GM18861 (cell line): ENCODE results near the gene RAX.

Source experiments
- ATAC-seq: cut with Tn5 transposase; IDR thresholded peaks from one replicate; pipeline ENCODE4 v1.9.1; 2021; ENCODE audit not compliant: unreplicated experiment

Gene RAX

DNA sequence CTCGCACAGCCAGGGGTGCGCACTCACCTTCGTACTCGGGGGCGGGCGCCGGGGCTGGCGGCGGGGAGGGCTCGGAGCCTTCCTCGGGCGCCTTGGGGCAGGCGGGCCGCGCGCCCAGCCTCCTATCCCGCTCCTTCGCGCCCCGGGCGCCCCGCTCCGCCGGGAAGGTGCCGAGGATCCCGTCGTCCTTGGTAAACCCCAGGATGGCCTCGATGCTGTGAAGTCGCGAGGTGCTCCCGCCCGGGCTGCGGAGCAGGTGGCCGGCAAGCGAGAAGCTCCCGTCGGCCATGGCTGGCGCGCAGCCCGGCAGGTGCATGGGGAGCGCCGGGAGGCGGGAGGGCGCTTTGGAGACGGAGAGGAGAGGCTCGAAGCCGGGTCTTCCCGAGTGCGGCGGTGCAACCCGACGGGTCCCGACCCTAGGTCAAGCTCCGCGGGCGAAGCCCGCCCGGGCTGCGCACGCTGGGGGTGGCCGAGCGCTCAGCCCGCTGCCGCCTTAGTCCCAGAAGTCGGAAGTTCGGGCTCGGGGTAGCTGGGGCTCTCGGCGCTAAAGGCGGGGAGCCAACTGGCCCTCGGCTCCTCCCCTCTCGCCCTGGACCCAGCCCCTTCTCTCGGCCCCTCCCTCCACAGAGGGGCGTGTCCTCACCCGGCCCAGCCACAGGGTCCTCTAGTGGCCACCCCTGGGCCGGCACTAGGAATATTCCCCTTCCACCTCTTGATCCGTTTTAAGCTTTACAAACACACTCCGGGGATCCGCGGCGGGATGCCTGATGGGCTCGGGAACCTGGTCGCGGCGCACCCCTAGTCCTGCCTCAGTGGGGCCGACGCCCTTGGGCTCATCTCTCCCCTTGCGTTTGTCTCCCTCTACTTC is at the start of gene RAX:
TSS of gene RAX (minus strand) at position 564 of the 868 bp plus-strand sequence. CDS start at position 316, 248 bp downstream.
- ATAC-seq = no peak

DNA sequence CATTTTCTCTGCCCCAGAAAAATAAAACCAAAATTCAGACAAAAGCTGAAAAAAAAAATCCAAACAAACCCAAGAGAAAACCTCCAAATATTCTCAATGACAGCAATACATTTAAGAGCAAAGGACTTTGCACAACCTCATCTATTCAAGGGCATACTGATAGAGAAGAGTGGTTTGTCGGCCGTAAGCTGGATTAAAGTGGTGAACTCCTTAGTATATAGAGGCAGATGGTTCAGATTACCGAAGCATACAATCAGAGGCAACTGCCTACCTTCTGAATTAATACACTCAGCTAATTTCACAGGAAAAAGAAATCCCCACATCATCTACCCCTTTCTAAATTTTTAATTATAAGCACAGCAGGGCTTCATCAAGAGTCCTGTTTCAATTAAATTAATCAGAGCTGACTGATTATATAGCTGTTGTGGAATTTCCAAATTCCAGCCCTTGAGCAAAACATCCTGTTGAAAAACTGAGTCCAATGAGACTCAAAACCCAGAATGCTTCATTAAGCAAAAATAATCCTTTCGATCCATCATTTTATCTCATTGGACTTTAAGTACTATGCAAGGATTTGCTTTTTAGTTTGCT is 45.3 kb upstream of the RAX start, which contains the start of gene CPLX4:
TSS of gene CPLX4 (minus strand) at position 190 of the 591 bp plus-strand sequence. CDS start at position 3, 187 bp downstream.
- ATAC-seq = no peak

DNA sequence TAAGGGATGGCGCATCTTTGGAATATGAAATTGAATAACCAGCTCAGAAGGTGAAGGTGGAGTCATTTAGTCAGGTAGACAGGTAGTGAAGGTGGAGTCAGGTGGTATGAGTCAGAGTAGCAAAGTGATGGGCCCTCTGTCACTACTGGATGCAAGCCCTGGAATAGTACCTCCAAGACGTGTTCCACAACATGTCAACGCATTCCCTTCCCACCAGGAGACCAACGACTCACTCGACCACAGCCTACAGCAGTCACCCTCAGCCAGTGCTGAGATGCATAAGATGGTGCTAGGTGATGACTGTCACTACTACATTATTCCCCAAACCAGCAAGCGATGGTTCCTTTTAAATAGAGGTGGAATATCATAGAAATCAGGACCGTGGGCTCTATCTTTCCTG is 38.4 kb upstream of the RAX start:
- ATAC-seq = no peak

DNA sequence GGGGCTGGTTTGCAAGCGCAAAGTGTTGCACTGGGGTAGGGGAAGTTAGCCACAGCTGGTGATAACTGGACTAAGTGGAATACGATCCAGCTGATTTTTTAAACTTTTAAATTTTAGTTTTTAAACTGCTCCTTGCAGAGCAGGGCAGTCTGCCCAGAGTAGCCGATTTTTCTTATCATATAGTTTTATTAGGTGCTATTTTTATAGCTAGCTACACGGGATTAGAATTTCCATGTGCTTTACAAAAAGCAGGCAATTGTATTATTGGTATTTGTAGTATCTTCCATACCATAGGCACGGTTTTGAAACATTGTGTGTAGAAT is 35.6 kb upstream of the RAX start:
- ATAC-seq = no peak

- no peak for ATAC-seq
Measured at GRCh38 chr18:59308248-59308937, 35.1 kb upstream of the RAX start.

GRCh38 chr18:59306640-59307039 is 33.4 kb upstream of the RAX start:
- ATAC-seq = no peak

GRCh38 chr18:59305295-59305694 is 32.0 kb upstream of the RAX start:
- ATAC-seq = no peak

- ATAC-seq = no peak
Measured at GRCh38 chr18:59303656-59304195, 30.5 kb upstream of the RAX start.

GRCh38 chr18:59303006-59303405 is 29.8 kb upstream of the RAX start:
- no peak for ATAC-seq

- no peak for ATAC-seq
Measured at GRCh38 chr18:59301929-59302328, 28.7 kb upstream of the RAX start.

DNA sequence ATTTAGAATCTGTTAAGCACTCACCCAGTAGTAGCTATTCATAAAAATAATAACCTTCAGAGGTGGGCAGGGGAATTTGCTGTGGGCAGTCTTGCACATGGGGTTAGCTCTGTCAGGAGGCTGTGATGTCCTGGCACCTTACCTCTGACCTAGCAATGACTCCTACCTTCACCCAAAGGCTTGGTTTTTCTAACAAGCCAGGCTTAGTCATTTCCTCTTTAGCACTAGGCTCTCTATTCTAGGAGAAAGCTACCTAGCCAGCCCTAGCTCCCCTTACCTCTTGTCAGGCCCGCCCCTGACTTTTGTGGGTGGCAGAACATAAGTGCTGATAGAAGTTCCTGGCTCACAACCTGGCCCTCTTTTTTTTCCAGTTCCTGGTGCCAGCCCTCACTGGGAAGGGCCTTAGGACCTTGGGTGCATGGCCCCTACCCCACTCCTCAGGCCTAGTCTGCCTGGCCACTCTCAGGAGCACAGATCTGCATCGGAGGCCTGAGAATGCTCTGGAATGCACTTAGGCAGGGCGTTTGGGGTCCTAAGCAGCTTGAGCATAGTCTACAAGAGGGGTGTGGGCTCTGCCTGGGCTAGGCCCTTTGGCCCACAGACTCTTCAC is 27.5 kb upstream of the RAX start:
- no peak for ATAC-seq

GRCh38 chr18:59298871-59299270 is 25.6 kb upstream of the RAX start:
- ATAC-seq = no peak

DNA sequence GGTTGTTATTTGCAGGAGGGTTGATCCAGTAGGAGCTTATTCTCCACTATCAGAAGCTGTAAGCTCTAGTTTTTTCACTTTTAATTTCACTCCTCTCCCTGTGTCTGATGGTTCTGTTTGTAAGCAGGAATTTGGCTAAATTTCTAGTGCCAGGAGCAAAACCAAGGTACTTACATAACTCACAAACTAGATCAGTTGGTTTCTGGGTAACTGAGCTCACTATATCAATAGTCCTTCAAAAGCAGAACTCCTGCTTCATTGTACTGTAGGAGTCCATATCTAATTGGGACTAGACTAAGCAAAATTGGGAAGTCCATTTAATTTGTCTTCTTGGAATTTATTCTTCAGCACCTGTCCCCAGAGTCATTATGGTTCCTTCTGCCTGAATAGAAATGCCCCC is 20.1 kb upstream of the RAX start:
- ATAC-seq = no peak

DNA sequence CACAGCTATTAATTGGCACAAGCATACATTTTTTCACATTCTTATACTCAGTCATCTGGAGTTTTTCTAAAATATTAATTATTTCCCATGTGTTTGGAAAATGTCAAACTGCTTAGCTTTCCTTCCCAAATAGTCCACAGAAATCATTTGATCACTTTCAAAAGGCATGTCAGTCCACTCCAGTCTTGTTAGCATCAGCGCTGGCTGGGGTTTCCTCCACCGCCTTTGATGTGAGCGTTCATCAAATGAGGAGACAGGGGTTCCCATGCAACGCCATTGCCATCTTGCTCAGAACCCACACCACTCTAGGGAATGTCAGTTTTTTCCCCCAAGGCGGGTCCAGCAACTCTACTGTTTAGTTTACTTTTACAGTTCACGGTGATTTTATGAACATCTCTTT is 13.1 kb upstream of the RAX start:
- no peak for ATAC-seq

- ATAC-seq = no peak
Measured at GRCh38 chr18:59282341-59282740, 9.1 kb upstream of the RAX start.

DNA sequence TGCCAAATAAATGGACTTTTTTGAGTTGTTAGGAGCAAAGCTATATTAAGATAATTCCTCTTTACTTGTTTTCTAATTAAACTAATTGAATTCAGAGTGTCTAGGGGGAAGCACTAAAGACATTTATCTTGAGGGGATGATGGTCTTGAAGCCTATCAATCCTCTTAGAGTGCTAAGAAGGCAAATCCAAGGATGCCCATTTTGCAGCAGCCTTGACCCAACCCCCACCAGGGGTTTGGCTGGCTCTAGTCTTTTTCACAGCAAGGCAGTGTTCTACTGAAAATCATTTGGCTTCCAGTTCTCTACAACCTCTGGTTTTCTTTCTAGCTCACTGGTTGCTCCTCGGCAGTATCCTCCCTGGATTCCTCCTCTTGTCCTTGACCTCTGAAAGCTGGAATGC is 6.5 kb upstream of the RAX start:
- no peak for ATAC-seq

DNA sequence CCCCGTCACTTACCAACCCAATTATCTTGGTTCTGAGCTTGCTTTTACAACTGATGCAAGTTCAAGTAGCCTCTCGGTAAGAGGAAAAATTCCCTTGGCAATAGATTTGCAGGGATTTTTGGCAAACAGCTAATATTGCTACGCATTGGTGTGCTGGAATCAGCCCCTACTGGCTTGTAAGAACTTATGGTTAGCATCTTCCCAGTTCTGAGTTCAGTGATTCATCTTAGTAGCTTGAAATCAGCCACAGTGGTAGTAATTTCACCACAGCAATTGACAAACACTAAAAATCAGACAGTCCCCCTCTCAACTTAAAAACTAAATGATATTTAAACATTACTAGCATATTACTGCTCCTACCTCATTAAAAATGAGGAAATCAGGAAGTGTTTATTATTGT is 5.9 kb upstream of the RAX start:
- no peak for ATAC-seq

GRCh38 chr18:59278793-59279192 is 5.5 kb upstream of the RAX start:
- no peak for ATAC-seq

- no peak for ATAC-seq
Measured at GRCh38 chr18:59276047-59276446, 2.8 kb upstream of the RAX start.

DNA sequence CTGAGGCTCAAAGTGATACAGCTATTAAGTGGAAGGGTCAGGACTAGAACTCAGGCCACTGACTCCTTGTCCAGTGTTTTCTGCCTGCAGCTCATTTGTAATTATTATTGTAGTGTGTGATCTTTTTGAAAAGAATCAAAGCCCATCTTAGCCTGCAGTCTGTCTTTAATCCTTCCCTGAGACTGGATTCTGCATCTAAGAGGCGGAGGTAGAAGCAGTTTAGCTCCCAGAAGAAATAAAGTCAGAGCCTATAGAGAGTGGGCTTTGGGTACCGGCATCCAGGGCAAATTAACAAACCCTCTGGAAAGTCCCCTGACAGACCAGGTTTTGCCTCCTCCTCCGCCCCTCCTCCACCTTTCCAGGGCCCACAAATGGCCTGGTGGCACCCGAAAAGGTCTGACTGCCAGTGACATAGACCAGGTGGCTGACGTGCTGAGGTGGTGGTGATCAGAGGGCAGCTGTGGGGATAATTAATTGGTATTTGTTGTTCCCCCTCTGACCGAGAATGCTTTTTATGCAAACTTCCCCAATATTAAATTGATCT is 2.2 kb upstream of the RAX start:
- ATAC-seq = no peak

- no peak for ATAC-seq
Measured at GRCh38 chr18:59274533-59274928, 1.3 kb upstream of the RAX start.
